ENCODE data around the gene ECM2.

The ECM2 gene

DNA sequence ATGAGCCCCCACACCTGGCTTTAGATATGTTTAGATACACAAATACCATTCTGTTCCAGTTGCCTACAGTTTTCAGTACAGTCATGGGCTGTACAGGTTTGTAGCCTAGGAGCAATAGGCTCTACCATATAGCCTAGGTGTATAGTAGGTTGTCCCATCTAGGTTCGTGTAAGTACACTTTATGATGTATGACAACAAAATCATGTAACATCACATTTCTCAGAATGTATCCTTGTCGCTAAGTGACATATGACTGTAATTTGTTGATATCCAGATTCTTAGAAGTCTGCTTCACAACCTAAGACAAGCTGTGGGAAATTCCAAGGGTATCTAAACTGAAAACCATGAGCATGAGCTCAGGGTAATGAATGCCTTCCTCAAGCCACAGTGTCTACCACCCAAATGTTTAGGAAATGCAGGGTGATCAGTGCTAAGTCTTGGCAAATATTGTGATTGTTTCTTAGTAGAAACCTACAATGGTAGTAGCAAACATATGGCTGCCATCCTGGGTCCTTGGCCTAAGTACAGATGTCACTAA is 8.4 kb downstream of the ECM2 start:
- no peak for DNase-seq
- Histone ChIP-seq H3K4me3 (no peak overlapping the region), H3K27ac (no peak overlapping the region), H3K36me3 (peaks cover 0 to 1% (median 0%) of the 10 kb centered on the region in 3 donors), H3K4me1 (peaks cover 0 to 10% (median 1%) of the 10 kb centered on the region in 4 donors), H3K9me3 (peaks cover 0 to 4% (median 0%) of the 10 kb centered on the region in 3 donors), H3K27me3 (no peaks in the 10 kb centered on the region)
- TF ChIP-seq CTCF (IDR thresholded peaks at IDR 0.05): no peak
- intact Hi-C loops (cut with DNase I; ENCODE audit: low total_unique reads): no loop called here

- intact Hi-C loops (cut with DNase I; ENCODE audit: low total_unique reads): no loop called here
- Histone ChIP-seq H3K36me3 (peaks cover 0 to 14% (median 12%) of the 10 kb centered on the region in 3 donors), H3K27ac (no peak overlapping the region), H3K4me1 (peaks cover 0 to 10% (median 1%) of the 10 kb centered on the region in 4 donors), H3K9me3 (no peaks in the 10 kb centered on the region), H3K27me3 (no peaks in the 10 kb centered on the region), H3K4me3 (no peak overlapping the region)
- no peak for DNase-seq
- TF ChIP-seq CTCF (IDR thresholded peaks at IDR 0.05): no peak
Observed at GRCh38 chr9:92525306-92525705, 10.5 kb downstream of the ECM2 start.

- peaks cover 2 to 18% (median 16%) of the 10 kb centered on the region in 3 donors for H3K36me3 ChIP-seq
- no peak overlapping the region for H3K27ac ChIP-seq
- no peaks in the 10 kb centered on the region for H3K9me3 ChIP-seq
- no peak for TF ChIP-seq CTCF (IDR thresholded peaks at IDR 0.05)
- H3K4me1 ChIP-seq: peaks cover 0 to 10% (median 1%) of the 10 kb centered on the region in 4 donors
- intact Hi-C loops (cut with DNase I; ENCODE audit: low total_unique reads): no loop called here
- no peaks in the 10 kb centered on the region for H3K27me3 ChIP-seq
- H3K4me3 ChIP-seq: no peak overlapping the region
- DNase-seq: no peak
Observed at GRCh38 chr9:92524881-92525280, 10.9 kb downstream of the ECM2 start.

DNA sequence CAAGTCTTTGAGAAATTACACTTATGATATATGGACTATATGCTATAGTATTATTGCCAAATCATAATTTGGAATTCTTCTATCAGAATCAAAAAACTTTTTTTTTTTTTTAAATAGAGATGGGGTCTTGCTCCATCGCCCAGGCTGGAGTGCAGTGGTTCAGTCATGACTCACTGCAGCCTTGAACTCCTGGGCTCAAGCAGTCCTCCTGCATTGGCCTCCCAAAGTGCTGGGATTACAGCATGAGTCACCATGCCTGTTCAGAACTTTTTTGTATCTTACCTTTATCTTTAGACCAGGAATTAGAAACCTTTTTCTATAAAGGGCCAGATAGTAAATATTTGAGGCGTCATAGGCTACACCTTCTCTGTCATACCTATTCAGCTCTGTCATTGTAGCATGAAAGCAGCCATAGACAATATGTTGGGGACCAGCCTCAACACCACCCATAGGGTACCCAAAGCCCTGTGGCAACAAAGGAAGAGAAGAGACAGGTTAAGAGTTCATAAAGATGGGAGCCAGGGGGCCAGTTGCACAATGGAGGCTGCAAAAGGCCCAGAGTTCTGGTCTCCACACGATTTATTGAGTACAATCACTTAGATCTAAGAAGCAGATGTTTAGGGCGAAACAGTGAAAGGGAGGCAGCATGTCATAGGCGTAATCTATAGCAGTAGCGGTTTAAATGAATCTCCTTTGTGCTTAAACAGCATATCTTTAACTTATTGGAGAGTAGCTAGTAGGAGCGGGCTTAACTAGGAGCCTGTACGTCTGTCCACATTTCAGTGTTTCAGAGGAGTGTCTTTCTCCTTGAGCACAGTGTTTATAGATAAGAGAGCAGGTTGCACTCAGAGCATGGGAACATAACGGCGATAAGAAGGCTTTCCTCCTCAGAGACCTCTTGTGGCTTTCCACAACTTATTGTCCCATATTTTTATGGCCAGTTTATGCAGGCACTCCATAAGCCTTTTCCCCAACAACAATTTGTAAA is 12.5 kb downstream of the ECM2 start:
- no peak for TF ChIP-seq CTCF (IDR thresholded peaks at IDR 0.05)
- H3K36me3 ChIP-seq: peaks cover 8 to 19% (median 18%) of the 10 kb centered on the region in 3 donors
- H3K4me1 ChIP-seq: peaks cover 0 to 6% (median 0%) of the 10 kb centered on the region in 4 donors
- H3K27me3 ChIP-seq: no peaks in the 10 kb centered on the region
- no peaks in the 10 kb centered on the region for H3K9me3 ChIP-seq
- intact Hi-C loops (cut with DNase I; ENCODE audit: low total_unique reads): no loop called here
- no peak overlapping the region for H3K4me3 ChIP-seq
- DNase-seq: no peak
- H3K27ac ChIP-seq: no peak overlapping the region

- no peaks in the 10 kb centered on the region for H3K27me3 ChIP-seq
- no peak overlapping the region for H3K4me3 ChIP-seq
- DNase-seq: no peak
- H3K36me3 ChIP-seq: peaks cover 16 to 36% (median 31%) of the 10 kb centered on the region in 3 donors
- intact Hi-C loops (cut with DNase I; ENCODE audit: low total_unique reads): no loop called here
- TF ChIP-seq CTCF (IDR thresholded peaks at IDR 0.05): no peak
- no peaks in the 10 kb centered on the region for H3K4me1 ChIP-seq
- no peaks in the 10 kb centered on the region for H3K9me3 ChIP-seq
- no peak overlapping the region for H3K27ac ChIP-seq
Observed at GRCh38 chr9:92520837-92521236, 15.0 kb downstream of the ECM2 start.

Measured in tibial artery (tissue), 4 donors.